Posterior vena cava (tissue), 2 donors: ENCODE results near the gene FAM20B. TPM values are rescaled to one million over a fixed set of nuclear protein-coding genes. Genes with fewer than 3 reads are reported as not detected.

Experiments
- DNase-seq: peaks from one replicate; pipeline ENCODE4 v3.0.0-alpha.2; 2020; ENCODE audit warnings: low spot score
- intact Hi-C, 2 donors: fragments of 100-400 bp; cut with DNase I; formaldehyde crosslinking; loops; one replicate each; pipeline versions ENCODE4 v1.14.1 to v1.14.2; 2022 to 2023
- total RNA-seq, 2 donors: library from RNA; stranded (reverse); fragmentation: NEBNext Ultra II Directional; extraction: Animal tissue kit (Norgen Biotek cat#: 25700); gene quantifications; one replicate each; pipeline ENCODE4 v1.2.1, GENCODE V29; 2021
- donor health status: DM: yes; HTN: yes; CAD: no.
- donor health status: DM: yes; HTN: yes; CAD: no.

The FAM20B gene
- total RNA-seq, 2 donors from 2014 or later = 71.7 to 91.1 TPM

GRCh38 chr1:179115181-179115580 is 89.5 kb downstream of the FAM20B start:
- no peak for DNase-seq
- intact Hi-C loops = no loop called here

DNA sequence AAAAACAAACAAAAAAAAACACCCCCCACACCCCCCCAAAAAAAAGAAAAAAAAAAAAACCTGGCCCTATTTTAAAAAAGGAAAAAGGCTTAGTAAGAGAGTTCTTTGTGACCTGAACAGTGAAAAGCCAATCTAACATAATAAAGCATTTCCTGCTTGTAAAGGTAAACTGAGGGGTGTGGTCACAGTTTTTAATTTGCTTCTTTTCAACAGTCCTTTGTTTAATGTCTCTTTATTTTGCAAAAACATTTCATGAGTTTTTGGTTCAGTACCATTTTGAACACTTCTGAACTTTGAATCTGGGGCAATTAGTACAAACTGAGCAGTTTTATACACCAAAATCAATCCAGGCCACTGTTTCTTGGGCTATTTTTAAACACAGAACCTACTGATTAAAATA is 93.8 kb downstream of the FAM20B start:
- intact Hi-C loops = no loop called here
- no peak for DNase-seq

- intact Hi-C loops = loop anchor here (5.0 to 10.0 kb wide), 2 partner anchors 72 to 74 kb away; no protein-coding TSS in a partner anchor
- no peak for DNase-seq
These were observed 95.0 kb downstream of the FAM20B start for GRCh38 chr1:179120736-179121135.

GRCh38 chr1:179121159-179121938 is 95.7 kb downstream of the FAM20B start:
- DNase-seq = no peak
- intact Hi-C loops = loop anchor here (5.0 to 10.0 kb wide), 2 partner anchors 71 to 73 kb away; no protein-coding TSS in a partner anchor

- intact Hi-C loops = loop anchor here (5.0 to 10.0 kb wide), 2 partner anchors 67 to 70 kb away; no protein-coding TSS in a partner anchor
- DNase-seq = no peak
These were observed 99.2 kb downstream of the FAM20B start for GRCh38 chr1:179124873-179125272.

Other genes with a start within 250 kb of the FAM20B start
- 100 to 1,000 TPM in 1 of 2 donors, 10 to 100 TPM in 1; 63.8 to 280 TPM for gene ANGPTL1, start 154.8 kb upstream of the FAM20B start, total RNA-seq
- gene TOR3A, start 56.2 kb downstream of the FAM20B start, total RNA-seq = 10 to 100 TPM; 13.0 to 18.3 TPM
- gene ABL2, start 203.8 kb downstream of the FAM20B start, total RNA-seq = 10 to 100 TPM; 37.2 to 63.5 TPM